Thoracic aorta endothelial cell (primary cell): ENCODE data around the gene ZNF534. TPM values are rescaled to one million over a fixed set of nuclear protein-coding genes. Genes with fewer than 3 reads are reported as not detected.

Experiments used
- small RNA-seq: library from RNA; depleted of rRNA; stranded (forward); fragments of <200 nt; gene quantifications from one replicate; pipeline ENCODE3, GENCODE V24; 2012
- total RNA-seq: library from RNA; depleted of rRNA; stranded (reverse); fragments of >200 nt; gene quantifications from 2 replicates; pipeline ENCODE4 v1.2.3, GENCODE V29; 2012

The ZNF534 gene
- total RNA-seq = not detected in 2 replicates

DNA sequence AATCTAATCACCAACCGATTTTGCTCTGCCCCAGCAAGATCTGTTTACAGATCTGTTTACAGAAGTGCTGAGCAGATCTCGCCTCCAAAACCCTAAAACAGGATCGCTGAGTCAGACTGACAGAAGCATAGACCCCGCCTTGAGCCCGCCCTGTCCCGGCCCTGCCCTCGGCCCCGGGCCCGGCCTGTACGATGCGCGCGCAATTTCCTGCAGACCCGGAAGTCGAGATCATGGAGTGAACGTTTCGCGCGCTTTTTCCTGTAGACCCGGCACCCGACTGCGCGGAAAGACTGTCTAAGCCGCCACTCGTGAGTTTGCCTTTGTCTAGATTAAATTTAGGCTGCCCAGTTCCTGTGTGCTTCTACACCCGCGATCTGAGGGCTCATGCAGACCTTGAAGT lies at the start of gene ZNF534:
Gene ZNF534 (plus strand): TSS at position 212 of the 400 bp plus-strand sequence. CDS start 2,327 bp downstream, outside the sequence.

DNA sequence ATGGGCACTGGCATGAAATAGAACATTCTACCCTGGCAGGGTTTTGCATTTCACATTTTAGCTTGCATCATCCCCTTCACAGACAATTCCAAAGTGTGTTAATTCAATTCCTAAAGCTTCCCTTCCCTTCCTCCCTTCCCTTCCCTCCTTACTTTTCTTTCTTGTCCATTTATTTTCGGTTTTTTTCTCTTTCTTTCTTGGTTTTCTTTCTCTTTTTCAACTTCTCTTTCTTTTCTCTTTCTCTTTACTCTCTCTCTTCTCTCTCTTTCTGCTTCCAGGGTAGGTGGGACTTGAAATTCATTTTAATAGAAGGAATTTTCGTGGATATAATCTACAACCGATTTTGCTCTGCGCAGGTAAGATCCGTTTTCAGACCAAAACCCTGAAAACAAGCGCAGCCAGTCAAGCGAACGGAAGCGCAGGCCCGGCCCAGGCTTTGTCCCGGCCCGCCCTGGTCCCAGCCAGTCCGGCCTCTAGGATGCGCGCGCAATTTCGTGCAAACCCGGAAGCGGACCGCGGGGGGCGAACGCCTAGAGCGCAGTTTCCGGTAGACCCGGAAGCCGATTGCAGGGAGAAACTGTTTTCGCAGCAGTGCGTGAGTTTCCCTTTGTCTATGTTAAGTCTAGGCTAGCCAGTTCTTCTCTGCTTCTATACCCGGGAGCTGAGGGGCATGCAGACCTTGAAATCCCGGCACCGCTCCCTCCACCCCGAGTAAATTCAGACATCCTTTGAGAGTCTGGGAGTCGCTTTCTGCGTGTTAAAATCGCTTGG lies 31.5 kb upstream of the ZNF534 start, which contains the start of gene ZNF528:
Gene ZNF528 (plus strand): TSS at position 540 of the 771 bp plus-strand sequence. CDS start 4,165 bp downstream, outside the sequence.

DNA sequence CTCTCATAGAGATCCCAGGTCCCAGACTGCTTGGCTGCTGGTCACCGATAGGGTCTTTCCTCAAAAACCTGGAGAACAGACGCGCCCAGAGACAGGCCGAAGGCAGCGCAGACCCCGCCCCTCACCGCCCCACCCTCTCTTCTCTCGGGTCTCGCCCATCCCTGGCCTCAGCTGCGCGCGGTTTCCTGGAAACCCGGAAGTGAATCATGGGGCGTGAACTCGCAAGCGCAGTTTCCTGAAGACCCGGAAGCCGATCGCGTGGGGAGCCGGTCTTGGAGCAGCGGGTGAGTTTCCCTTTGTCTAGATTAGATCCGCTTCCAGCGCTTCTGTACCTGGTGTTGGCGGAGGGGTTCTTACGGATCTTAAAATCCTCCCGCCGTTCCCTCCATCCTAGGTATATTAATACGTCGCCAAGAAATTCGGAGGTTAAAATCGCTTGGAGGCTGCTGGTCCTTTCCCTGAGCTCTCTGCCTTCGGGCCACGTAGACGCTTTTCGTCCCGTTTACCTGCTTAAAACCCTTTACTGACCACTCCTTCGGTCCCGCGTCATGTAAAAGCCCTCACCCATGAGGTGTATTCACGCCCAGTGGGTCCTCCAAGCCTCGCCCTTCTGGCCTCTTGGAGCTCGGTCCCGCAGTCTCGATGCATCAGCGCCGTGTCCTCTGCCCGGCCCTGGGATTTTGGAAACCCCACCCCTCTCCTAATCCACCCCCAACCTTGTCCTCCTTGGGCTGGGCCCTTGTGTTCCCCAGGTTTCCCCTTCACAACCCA lies 24.6 kb downstream of the ZNF534 start, which contains the start of gene ZNF578:
Gene ZNF578 (plus strand): TSS at position 230 of the 771 bp plus-strand sequence. CDS start 48,293 bp downstream, outside the sequence.

Small RNA genes within 50 kb of the gene (small RNA-seq; reads per million reads assigned to genes)
- gene AC010332.1 = not detected

Other genes with a start within 250 kb of the ZNF534 start
- 157 and 197 TPM in 2 replicates for gene PPP2R1A, start 239.1 kb upstream of the ZNF534 start, total RNA-seq
- gene ZNF766, start 159.6 kb upstream of the ZNF534 start, total RNA-seq = 8.9 and 12.3 TPM in 2 replicates
- gene ZNF480, start 132.0 kb upstream of the ZNF534 start, total RNA-seq = 11.1 and 13.2 TPM in 2 replicates
- 1.4 and 3.1 TPM in 2 replicates for gene ZNF610, start 92.9 kb upstream of the ZNF534 start, total RNA-seq
- gene ZNF880, start 59.2 kb upstream of the ZNF534 start, total RNA-seq = 9.5 and 11.8 TPM in 2 replicates
- gene ZNF528, start 31.3 kb upstream of the ZNF534 start, total RNA-seq = 12.0 and 22.3 TPM in 2 replicates
- gene ZNF578, start 24.4 kb downstream of the ZNF534 start, total RNA-seq = 0.72 and 3.5 TPM in 2 replicates
- gene ZNF808, start 98.5 kb downstream of the ZNF534 start, total RNA-seq = 19.3 and 23.4 TPM in 2 replicates
- gene ZNF701, start 141.1 kb downstream of the ZNF534 start, total RNA-seq = 14.9 and 17.3 TPM in 2 replicates
- gene ZNF83, start 209.2 kb downstream of the ZNF534 start, total RNA-seq = 47.5 and 53.6 TPM in 2 replicates